Transverse colon (tissue), 4 donors: ENCODE data around the gene MED25. TPM values are rescaled to one million over a fixed set of nuclear protein-coding genes. Genes with fewer than 3 reads are reported as not detected.

Source experiments
- DNase-seq: peaks from one replicate; pipeline ENCODE4 v3.0.0-alpha.2; 2019
- H3K27ac ChIP-seq, 4 donors: fragments of 200-600 bp; sonication (generic); 2 replicates each; pipeline ENCODE4 v1.5.1; 2016 to 2018; ENCODE audit warnings: inconsistent platforms in 4 of 4
- H3K27me3 ChIP-seq: fragments of 200-600 bp; sonication (generic); 2 replicates; pipeline ENCODE4 v1.5.1; 2017; ENCODE audit warnings: inconsistent platforms
- H3K36me3 ChIP-seq, 4 donors: fragments of 200-600 bp; sonication (generic); 2 replicates each; pipeline ENCODE4 v1.5.1; 2017 to 2019; ENCODE audit warnings: inconsistent platforms in 4 of 4
- H3K4me1 ChIP-seq, 4 donors: fragments of 200-600 bp; sonication (generic); 2 replicates each; pipeline ENCODE4 v1.5.1; 2017 to 2020; ENCODE audit warnings: inconsistent platforms in 4 of 4
- H3K4me3 ChIP-seq, 4 donors: fragments of 200-600 bp; sonication (generic); 1 replicate in 1 of 4; 2 replicates in 3 of 4; pipeline versions ENCODE4 v1.5.1 to v1.6.1; 2017 to 2019; ENCODE audit warnings: inconsistent platforms in 4 of 4
- H3K9me3 ChIP-seq, 2 donors: fragments of 200-600 bp; sonication (generic); 2 replicates each; pipeline ENCODE4 v1.5.1; 2017 to 2019; ENCODE audit warnings: inconsistent platforms in 2 of 2
- EP300 ChIP-seq: sonication (generic); formaldehyde crosslinking; IDR thresholded peaks from one replicate; pipeline ENCODE4 v1.6.1; 2017; ENCODE audit warnings: antibody characterized with exemption, low read depth
- POLR2A ChIP-seq: fragments of 450-650 bp; IDR thresholded peaks from one replicate; pipeline ENCODE4 v1.6.1; 2016; ENCODE audit warnings: antibody characterized with exemption, mild to moderate bottlenecking, moderate library complexity
- POLR2AphosphoS5 ChIP-seq, 3 donors: sonication (generic); formaldehyde crosslinking; IDR thresholded peaks; one replicate each; pipeline ENCODE4 v1.6.1; 2016; ENCODE audit warnings: antibody characterized with exemption in 3 of 3
- WGBS, 2 donors: methylation state at CpG; one replicate each; pipeline ENCODE4 v1.1.5; 2018; ENCODE audit warnings: low coverage in 1 of 2; 5-methylcytosine and 5-hydroxymethylcytosine counted together
- in situ Hi-C, 4 donors: fragments of 200-750 bp; cut with MboI; loops; one replicate each; pipeline versions ENCODE4 v1.15.0 to v1.15.1; 2017; ENCODE audit warnings: low sequenced_read_pairs in 3 of 4, low pct_ligation_motif_present in 1 of 4, low pct_unique_long_range_greater_than_20kb in 1 of 4
- intact Hi-C: fragments of 100-400 bp; cut with DNase I; formaldehyde crosslinking; loops from one replicate; pipeline ENCODE4 v1.15.1; 2023; ENCODE audit warnings: low total_unique reads
- total RNA-seq, 4 donors: library from RNA; depleted of rRNA; stranded (reverse); fragments of >200 nt; gene quantifications; one replicate each; pipeline ENCODE4 v1.1.0, GENCODE V29; 2016
- TF ChIP-seq, protein P1 (sequence below), 5 experiments: fragments of 200-600 bp in 3 of 5; fragments of 450-650 bp in 2 of 5; sonication (generic) in 3 of 5; IDR thresholded peaks; 1 replicate in 2 of 5; 2 replicates in 3 of 5; pipeline ENCODE4 v1.5.1; 2016 to 2017; ENCODE audit warnings: antibody characterized with exemption in 5 of 5, inconsistent platforms in 3 of 5, mild to moderate bottlenecking in 2 of 5, moderate library complexity in 1 of 5

Gene MED25
- total RNA-seq, 4 donors from 2014 or later, result 26.9 to 46.6 (median 38.7) TPM

GRCh38 chr19:49863254-49863934 is 45.3 kb downstream of the MED25 start:
- intact Hi-C loops, result no loop called here
- peak; percentile 8 for DNase-seq
- H3K9me3 ChIP-seq, result no peaks in the 10 kb centered on the region
- peaks cover 0 to 5% (median 0%) of the 10 kb centered on the region in 4 donors for H3K36me3 ChIP-seq
- in situ Hi-C loops, result loop anchor here in 1 of 4 donors (10.0 to 25.0 kb wide), 2 partner anchors 49 to 376 kb away; partner anchors contain the start of genes FUZ, MED25, RPL13A and RPS11
- H3K27me3 ChIP-seq, result no peaks in the 10 kb centered on the region
- no peak overlapping the region for H3K4me3 ChIP-seq
- H3K27ac ChIP-seq, result no peak overlapping the region
- WGBS, 2 donors, result 92 to 95% methylated on average over 7 to 24 of the region's 24 CpGs
- TF ChIP-seq EP300, result no peak
- no peak for TF ChIP-seq POLR2A
- TF ChIP-seq, protein P1, sequence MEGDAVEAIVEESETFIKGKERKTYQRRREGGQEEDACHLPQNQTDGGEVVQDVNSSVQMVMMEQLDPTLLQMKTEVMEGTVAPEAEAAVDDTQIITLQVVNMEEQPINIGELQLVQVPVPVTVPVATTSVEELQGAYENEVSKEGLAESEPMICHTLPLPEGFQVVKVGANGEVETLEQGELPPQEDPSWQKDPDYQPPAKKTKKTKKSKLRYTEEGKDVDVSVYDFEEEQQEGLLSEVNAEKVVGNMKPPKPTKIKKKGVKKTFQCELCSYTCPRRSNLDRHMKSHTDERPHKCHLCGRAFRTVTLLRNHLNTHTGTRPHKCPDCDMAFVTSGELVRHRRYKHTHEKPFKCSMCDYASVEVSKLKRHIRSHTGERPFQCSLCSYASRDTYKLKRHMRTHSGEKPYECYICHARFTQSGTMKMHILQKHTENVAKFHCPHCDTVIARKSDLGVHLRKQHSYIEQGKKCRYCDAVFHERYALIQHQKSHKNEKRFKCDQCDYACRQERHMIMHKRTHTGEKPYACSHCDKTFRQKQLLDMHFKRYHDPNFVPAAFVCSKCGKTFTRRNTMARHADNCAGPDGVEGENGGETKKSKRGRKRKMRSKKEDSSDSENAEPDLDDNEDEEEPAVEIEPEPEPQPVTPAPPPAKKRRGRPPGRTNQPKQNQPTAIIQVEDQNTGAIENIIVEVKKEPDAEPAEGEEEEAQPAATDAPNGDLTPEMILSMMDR (IDR thresholded peaks at IDR 0.05), result no peak
- TF ChIP-seq POLR2AphosphoS5 (IDR thresholded peaks at IDR 0.05), result no peak
- H3K4me1 ChIP-seq, result peaks cover 11 to 41% (median 33%) of the 10 kb centered on the region in 4 donors

GRCh38 chr19:49863935-49864320 is 45.8 kb downstream of the MED25 start:
- TF ChIP-seq EP300 (no peak), POLR2A (no peak), POLR2AphosphoS5 (IDR thresholded peaks at IDR 0.05) (no peak)
- TF ChIP-seq, protein P1 (IDR thresholded peaks at IDR 0.05), result no peak
- DNase-seq, result no peak
- H3K4me1 ChIP-seq, result peaks cover 14 to 46% (median 38%) of the 10 kb centered on the region in 4 donors

GRCh38 chr19:49864890-49865289 is 46.8 kb downstream of the MED25 start:
- TF ChIP-seq POLR2A, result no peak
- TF ChIP-seq, protein P1 (IDR thresholded peaks at IDR 0.05), result no peak
- TF ChIP-seq EP300, result no peak
- no peak for TF ChIP-seq POLR2AphosphoS5 (IDR thresholded peaks at IDR 0.05)
- no peak for DNase-seq
- H3K4me1 ChIP-seq, result peaks cover 16 to 50% (median 42%) of the 10 kb centered on the region in 4 donors
- H3K9me3 ChIP-seq, result no peaks in the 10 kb centered on the region
- H3K27me3 ChIP-seq, result no peaks in the 10 kb centered on the region
- in situ Hi-C loops (loop anchor here in 1 of 4 donors (10.0 to 25.0 kb wide), 2 partner anchors 50 to 378 kb away; partner anchors contain the start of genes FUZ, MED25, RPL13A and RPS11), intact Hi-C loops (no loop called here)
- no peak overlapping the region for H3K4me3 ChIP-seq
- H3K36me3 ChIP-seq, result peaks cover 0 to 2% (median 0%) of the 10 kb centered on the region in 4 donors
- WGBS, 2 donors, result 91% methylated on average over 13 of the region's 13 CpGs; no CpG with 5 or more reads in 1 of the 2 donors
- peak overlapping the region in 3 of 4 donors; percentile 90 to 96 (median 93) for H3K27ac ChIP-seq

More at GRCh38 chr19:49863935-49864320, 45.8 kb downstream of the MED25 start:
- WGBS, 2 donors, result 95% methylated on average over 17 of the region's 17 CpGs; no CpG with 5 or more reads in 1 of the 2 donors
- no peak overlapping the region for H3K4me3 ChIP-seq
- peaks cover 0 to 5% (median 0%) of the 10 kb centered on the region in 4 donors for H3K36me3 ChIP-seq
- H3K27ac ChIP-seq, result no peak overlapping the region
- intact Hi-C loops (no loop called here), in situ Hi-C loops (loop anchor here in 1 of 4 donors (10.0 to 25.0 kb wide), 2 partner anchors 49 to 377 kb away; partner anchors contain the start of genes FUZ, MED25, RPL13A and RPS11)
- no peaks in the 10 kb centered on the region for H3K27me3 ChIP-seq
- no peaks in the 10 kb centered on the region for H3K9me3 ChIP-seq
